Stimulated activated CD8-positive, alpha-beta memory T cell treated with anti-CD3 and anti-CD28 coated beads, Interleukin-7, amount 100 ng/mL, for 48 hours (primary cell): ENCODE data around the gene SYNPO2.
A peak's percentile ranks its signal among the peaks of the same experiment; 100 is the strongest.
"Not testable (repeated sequence)": the region's sequence is repeated elsewhere in the genome, so short reads cannot be mapped to it uniquely, and the experiment has no call there.

Experiments used
- DNase-seq, 2 donors: peaks; one replicate each; pipeline ENCODE4 v3.0.0-alpha.2; 2020; ENCODE audit warnings: low read depth in 1 of 2; ENCODE audit errors: extremely low read depth in 1 of 2

Gene SYNPO2

DNA sequence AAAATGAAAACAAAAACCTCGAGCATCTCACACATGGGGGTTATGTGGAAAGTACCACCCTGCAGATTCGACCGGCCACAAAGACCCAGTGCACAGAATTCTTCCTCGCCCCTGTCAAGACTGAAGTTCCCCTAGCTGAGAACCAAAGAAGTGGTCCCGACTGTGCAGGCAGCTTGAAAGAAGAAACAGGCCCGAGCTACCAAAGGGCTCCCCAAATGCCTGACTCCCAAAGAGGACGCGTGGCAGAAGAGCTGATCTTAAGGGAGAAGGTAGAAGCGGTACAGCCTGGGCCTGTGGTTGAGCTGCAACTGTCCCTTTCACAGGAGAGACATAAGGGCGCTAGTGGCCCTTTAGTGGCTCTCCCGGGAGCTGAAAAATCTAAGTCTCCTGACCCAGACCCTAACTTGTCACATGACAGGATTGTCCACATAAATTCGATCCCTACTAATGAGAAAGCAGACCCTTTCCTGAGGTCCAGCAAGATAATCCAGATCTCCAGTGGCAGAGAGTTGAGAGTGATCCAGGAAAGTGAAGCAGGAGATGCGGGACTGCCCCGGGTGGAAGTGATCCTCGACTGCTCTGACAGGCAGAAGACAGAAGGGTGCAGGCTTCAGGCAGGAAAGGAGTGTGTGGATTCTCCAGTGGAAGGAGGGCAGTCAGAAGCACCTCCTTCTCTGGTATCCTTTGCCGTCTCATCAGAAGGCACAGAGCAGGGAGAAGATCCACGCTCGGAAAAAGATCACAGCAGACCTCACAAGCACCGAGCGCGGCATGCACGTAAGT, 138.2 kb downstream of the SYNPO2 start:
- DNase-seq: no peak

DNA sequence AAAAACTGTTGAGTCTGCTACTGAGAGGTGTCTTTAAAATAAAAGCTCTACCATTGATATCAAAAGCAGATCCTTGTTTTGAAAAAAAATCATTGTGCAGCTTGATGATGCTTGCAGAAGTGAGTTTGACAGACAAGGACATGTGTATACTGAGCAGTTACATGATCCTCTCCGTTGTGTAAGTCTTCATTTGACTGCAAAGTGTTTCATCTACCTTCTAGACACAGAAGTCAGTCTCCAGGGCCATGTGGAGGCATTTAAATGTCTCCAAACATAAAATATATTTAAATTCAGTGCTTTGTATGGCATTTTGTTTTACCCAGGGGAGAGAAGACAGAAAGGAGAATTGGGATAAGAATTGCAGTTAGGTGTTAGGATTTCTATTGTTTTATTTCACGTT, 139.2 kb downstream of the SYNPO2 start:
- no peak for DNase-seq

DNA sequence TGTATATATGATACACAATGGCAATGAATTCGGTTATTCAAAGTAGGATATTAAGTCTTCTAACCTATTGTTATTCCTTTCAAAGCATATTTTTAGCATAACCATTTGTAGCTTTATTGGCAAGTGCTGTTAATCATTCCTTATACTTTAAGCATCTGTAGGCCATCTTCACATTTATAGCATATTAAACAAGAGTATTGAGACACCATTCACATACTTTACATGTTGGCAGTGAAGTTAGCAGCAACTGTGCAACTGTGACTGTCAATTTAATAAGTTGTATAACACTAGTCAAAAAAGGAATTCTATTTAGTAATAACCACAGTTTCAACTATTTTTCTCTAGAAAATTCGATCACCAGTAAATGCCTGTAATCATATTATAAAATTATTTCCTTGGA, 139.6 kb downstream of the SYNPO2 start:
- no peak for DNase-seq

DNA sequence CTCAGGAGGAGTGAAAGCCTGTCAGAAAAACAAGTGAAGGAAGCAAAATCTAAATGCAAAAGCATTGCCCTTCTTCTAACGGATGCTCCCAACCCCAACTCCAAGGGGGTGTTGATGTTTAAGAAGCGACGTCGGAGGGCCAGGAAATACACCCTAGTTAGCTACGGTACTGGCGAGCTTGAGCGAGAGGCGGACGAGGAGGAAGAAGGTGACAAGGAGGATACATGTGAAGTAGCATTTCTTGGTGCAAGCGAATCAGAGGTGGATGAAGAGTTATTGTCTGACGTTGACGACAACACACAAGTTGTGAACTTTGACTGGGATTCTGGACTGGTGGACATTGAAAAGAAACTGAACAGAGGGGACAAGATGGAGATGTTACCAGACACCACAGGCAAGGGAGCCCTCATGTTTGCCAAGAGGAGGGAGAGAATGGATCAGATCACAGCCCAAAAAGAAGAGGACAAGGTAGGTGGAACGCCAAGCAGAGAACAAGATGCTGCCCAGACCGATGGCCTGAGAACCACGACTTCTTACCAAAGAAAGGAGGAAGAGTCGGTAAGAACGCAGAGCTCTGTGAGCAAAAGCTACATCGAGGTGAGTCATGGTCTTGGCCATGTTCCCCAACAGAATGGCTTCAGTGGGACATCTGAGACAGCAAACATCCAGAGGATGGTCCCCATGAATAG, 141.3 kb downstream of the SYNPO2 start:
- no peak for DNase-seq

DNA sequence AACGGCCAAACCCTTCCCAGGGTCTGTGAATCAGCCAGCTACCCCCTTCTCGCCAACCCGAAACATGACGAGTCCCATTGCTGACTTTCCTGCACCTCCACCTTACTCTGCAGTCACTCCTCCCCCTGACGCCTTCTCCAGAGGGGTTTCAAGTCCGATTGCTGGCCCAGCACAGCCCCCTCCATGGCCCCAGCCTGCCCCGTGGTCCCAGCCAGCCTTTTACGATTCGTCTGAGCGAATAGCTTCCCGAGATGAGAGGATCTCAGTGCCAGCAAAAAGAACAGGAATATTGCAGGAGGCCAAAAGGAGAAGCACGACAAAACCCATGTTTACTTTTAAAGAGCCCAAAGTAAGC, 141.9 kb downstream of the SYNPO2 start:
- no peak for DNase-seq

DNA sequence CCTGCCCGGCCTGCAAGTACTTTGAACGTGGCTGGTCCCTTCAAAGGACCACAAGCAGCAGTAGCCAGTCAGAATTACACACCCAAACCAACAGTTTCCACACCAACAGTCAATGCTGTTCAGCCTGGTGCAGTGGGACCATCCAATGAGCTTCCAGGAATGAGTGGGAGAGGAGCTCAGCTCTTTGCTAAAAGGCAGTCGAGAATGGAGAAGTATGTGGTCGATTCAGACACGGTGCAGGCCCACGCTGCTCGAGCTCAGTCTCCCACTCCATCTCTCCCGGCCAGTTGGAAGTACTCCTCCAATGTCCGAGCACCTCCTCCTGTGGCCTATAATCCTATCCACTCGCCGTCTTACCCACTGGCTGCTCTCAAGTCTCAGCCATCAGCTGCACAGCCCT, 142.6 kb downstream of the SYNPO2 start:
- DNase-seq: no peak

DNA sequence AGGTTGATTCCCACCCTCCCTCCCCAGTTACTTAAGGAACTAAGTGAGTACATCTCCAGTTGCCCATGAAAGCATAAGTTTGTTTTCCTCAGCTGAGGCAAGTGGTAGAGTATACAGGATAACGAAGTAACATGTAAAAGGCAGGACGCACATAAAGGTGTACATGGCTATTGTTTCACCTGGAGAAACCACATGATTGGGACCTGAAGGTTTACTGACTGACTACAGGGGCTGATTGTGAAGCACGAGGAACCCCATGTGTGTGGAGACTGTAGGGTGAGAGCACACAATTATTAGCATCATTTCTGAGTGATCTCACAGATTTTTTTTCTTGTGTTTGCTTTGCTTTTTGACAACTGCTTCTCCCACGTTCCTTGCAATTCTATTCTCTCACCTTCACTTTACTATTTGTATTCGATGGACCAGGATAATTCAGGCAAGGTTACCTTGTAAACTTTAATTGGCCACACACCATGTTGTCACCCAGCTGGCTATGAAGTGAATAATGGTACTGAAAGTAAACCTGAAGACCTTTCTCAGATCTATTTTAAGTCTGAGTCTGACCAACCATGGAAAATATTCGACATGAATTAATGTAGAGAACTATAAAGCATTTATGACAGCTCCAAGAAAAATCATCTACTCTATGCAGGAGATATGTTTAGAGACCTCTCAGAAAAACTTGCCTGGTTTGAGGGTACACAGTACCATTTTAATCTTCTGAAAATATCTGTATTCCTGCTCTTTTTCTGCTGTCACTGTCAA, 144.4 kb downstream of the SYNPO2 start:
- no peak for DNase-seq

DNA sequence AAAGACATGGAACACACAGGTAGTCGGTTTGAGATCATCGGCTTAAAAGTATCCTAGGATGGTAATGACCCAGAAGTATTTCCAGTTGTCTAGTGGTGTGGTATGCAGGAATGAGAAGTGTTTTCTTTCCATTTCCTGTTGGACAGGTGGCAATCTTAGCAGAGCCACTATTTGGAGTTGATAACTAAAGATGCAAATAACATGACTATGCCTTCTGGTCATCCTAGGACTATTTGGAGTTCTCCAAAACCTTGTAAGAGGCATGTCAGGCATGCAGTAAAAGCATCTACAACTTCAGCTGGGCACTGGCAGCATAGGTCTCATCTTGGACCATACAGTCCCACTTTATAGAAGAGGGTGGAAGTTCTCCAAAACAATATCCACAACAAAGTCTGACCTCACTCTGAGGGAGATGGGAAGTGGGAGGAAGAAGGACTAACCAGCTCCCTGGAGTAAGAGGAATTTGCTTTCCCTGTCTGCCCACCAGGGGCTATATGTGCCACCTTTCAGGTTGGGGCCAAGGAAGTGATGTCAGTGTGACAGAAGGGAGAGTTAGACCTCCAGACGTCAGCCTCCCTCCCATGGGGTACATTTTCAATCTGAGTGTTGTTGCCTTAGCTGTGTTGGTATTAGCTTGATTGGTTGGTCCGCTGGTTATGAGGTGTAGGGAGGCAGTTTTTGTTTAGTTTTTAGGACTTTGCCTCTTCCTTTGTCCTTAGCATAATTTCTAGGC, 145.8 kb downstream of the SYNPO2 start:
- DNase-seq: no peak

DNA sequence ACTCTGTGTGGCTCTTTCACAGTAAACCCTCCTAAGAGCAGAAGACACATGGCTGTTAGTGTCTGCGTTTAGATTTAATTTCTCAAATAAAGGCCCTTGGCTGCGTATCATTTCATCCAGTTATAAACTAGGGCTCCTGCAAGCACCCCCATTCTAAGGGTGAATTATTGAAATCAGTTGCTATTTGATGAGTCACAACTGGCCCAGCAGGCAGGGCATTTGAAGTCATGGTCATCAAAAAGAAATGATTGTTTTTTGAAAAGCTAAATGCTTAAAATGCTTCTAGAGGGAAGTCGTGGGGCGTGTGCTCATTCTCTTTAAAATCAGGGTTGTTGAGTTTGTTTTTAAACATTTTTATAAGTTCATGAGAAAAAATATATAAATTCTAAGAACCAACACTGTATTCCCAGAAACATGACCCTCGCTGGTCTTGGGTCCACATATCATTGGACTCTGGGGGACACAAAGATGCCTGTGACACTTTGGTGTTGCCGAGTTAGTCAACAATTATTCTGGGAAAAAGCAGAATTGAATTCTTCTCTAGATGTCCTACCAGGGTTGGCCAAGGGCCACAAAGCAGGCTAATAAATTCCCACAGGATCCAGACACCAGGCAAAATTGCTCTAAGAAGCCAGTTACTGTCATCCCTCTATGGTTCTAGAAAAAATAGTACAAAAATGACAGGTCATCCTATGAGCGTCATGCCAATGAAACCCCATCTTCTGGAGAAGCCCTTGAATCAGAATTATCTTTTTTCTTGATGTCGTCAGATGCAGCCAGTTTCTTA, 147.5 kb downstream of the SYNPO2 start:
- DNase-seq: no peak

DNA sequence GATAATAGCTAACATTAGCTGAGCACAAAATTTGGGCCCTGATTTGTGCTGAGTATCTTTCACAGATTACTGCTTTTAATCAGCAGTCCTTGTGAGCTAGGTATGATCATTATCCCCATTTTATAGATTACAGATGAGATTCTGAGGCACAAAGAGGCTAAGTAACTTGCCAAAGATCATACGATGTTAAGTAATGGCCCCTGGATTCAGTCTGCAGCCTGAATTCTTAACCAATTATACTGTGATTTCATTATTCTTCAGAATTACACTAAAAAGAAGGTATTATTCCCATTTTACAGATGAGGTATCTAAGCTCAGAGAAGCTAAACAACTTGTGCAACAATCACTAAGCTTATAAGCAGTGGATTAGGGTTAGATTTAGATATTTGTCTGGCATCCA, 149.1 kb downstream of the SYNPO2 start:
- no peak for DNase-seq

DNA sequence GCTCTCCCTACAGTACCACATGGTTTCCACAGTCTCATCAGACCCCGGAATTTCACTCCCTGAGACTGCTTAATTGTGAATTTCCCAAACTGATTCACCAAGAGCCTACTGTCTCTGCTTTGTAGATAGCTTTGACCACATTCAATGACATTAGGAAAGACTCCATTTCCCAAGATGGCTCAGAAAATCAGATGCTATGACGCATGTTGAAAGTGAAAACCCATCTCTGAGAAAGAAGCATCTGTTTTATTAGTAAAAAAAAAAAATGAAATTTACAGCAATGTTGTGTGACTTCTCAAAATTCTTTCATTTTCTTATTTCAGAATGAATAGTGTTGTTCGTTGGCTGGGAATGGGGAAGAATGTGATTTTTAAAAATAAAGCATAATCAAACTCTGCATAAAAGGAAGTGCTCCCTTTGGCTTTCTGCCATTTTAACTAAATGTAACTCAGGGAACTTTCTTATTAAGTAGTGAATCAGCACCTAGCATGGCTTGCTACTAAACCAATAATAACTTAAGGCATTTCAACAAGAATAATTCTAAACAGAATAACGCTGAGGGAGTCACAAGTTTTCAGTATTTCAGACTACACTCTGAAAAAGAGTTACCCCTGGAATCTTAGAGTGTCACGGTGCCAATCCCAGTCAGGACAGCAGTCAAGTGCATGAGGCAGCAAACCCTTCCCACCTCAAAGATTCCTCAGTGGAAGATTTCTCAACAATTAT, 149.6 kb downstream of the SYNPO2 start:
- DNase-seq: no peak

DNA sequence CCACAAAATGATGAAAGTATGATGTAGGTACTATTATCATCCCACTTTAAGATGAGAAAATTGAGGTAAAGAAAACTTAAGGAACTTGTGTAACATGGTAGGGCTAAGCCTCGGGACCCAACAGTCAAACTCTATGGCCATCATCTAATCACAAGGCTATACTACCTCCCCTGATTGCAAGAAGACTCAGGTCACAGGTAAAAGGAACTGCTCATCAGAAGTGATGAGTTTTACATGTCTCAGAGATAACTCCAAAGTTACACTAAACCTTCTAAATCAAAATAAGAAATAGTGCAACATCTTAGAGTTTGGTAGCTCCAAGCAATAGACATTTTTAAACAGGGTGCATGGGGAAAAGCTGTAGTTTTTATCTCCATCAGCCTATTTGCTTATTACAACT, 150.5 kb downstream of the SYNPO2 start:
- DNase-seq: no peak

DNA sequence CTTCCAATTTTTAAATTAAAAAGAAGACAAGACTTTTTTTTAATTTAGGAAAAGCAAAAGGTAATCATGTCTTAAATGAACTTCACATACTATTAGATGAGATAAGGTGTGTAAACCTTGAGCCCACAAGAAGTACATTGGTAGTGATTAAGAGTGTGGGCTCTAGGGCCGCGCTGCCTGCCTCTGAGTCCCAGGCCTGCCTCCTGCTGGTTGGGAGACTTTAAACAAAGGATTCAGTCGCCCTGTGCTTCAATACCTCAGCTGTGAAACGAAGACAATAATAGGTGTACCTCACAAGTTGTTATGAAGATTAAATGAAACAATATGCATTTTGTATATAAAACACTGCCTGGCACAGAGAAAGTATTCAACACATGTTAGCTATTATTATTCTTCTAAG, 151.1 kb downstream of the SYNPO2 start:
- no peak for DNase-seq

DNA sequence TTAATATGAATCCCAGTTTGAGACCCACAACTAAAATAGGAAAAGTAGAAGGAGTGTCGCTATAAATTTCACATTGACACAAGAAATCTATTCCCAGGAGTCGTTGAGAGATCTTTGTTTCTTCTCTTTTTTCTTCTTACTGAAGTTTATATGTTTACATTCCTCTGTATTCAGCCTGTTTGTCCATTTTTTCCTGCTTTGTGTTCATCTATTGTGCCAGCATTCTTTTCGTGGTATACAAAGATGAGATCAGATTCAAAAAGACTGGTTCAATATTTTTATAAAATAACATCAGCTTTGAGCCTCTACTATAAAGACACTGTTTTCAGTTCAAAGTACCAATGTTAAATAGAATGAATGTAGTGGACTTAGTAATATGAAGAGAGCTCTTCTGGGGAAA, 151.6 kb downstream of the SYNPO2 start:
- no peak for DNase-seq

DNA sequence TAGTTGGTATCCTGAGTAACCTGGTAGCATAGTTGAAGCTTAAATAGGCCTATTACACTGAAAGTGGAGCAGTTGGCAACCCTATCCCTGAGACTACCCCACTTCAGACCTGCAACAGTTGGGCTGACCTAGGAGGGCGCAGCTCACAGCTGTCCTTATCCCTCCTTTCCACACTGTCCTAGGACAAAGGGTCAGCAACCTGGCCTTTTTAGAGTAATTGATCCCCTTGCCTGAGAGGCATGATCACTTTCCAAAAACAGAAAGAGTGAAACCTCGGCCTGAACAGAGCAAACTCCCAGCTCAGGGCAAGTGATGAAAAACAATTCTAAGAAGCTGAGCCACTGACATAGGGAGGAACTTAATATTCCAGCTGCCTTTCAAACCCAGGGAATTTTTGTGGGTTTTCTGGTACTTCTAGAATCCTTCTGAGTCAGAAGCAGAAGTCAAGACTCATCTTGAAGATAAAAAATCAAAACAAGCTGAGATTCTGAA, 152.1 kb downstream of the SYNPO2 start:
- no peak for DNase-seq

DNA sequence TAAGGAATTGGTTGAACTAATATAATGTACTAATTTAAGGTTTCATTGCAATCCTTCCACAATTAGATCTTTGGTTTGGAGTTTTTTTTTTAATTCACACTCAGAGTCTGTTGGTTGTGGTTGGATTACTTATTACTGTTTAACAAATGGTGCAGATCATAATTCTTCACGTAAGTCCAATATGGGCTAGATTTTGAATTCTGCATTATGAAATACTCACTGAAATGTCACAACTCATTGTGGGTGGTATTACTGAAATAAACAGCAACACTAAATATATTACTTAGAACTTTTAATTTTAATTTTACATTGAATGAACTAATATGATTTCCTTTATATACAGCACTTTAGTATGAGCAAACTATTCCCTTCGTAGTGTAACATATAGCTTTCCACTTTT, 152.7 kb downstream of the SYNPO2 start:
- DNase-seq: no peak

DNA sequence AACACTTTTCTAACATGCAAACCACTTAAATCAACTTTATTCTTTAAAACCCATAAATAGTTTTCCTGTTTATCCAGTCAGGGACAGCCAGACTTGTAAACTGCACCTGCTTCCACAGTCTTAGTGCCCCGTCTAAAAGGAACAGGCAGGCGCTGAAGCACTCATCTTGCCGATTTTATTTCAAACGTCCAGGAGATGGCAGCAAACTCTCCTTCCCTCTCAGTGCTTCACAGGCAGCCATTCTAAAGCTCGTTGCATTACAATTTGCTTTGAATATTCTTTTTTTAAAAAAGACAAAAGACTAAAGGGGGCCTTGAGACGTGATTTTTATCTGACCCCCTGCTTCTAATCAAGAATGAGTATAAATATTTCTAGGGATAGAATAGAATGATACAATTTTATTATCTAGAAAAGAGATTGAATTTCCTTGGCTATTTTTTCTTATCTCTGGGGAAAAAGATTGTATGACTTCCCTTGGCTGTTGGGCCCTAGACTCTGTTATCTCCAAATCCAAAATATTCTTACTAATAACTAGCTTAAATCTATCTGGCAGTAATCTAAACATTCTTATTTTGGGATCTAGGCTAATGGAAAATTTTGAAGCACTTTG, 153.4 kb downstream of the SYNPO2 start:
- DNase-seq: peak in 1 of 2 donors; percentile 11

DNA sequence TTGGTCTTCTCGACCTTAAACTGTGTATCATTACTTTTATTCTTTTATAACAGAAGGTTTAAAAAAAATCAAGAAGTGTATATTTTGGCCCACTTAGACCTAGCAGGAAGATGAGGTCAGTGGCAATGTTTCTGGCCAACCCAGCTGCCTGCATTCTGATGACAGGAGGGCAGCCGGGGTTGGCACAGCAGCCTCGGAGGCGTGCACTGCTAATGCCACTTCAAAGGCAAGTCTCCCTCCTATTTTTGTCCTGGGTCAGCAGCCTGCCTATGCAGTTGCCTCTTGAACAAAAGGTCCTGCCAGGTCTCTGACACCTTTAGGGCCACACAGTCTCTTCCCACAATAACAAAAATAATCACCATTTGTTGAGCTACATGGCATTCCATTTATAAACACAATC, 157.6 kb downstream of the SYNPO2 start:
- DNase-seq: no peak

DNA sequence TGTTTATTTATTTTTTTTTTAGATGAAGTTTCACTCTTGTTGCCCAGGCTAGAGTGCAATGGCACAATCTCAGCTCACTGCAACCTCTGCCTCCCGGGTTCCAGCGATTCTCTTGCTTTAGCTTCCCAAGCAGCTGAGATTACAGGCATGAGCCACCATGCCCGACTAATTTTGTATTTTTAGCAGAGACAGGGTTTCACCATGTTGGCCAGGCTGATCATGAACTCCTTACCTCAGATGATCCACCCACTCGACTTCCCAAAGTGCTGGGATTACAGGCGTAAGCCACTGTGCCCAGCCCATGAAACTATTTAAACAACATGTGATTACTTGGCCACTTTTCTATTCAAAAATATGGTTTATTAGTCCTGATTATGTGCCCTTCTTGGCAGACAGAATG, 158.4 kb downstream of the SYNPO2 start:
- not testable (repeated sequence) for DNase-seq
